ENCODE data around the gene PANK2.
"Not testable (repeated sequence)": the region's sequence is repeated elsewhere in the genome, so short reads cannot be mapped to it uniquely, and the experiment has no call there.

Gene PANK2

GRCh38 chr20:3946666-3947065 lies 57.5 kb downstream of the PANK2 start:
- not testable (repeated sequence) for DNase-seq (ENCODE audit: low spot score in 2 of 2); H3K4me3 Mint-ChIP-seq; ATAC-seq; H3K9me3 Mint-ChIP-seq; H3K27ac Mint-ChIP-seq; H3K4me1 Mint-ChIP-seq
- peaks cover 29% of the 10 kb centered on the region for H3K36me3 Mint-ChIP-seq

DNA sequence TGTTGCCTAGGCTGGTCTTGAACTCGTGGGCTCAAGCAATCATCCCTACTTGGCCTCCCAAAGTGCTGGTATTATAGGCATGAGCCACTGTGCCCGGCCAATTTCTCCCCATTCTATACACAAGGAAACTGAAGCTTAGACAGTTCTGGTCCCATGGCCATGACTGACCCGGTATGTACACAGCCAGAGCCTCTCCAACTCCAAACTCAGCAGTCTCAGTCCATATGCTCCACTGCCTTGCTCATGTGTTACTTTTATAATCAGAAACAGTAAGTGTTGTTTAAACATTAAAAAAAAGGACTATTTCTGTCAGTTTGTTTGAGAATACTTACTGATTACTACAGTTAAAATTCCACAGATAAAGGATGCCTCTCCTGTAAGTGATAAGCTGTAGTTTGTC lies 75.5 kb downstream of the PANK2 start:
- no peak overlapping the region for H3K27ac Mint-ChIP-seq
- ATAC-seq (no peak), DNase-seq (ENCODE audit: low spot score in 2 of 2) (no peak)
- peaks cover 29% of the 10 kb centered on the region for H3K36me3 Mint-ChIP-seq
- no peaks in the 10 kb centered on the region for H3K9me3 Mint-ChIP-seq
- H3K4me3 Mint-ChIP-seq = no peak overlapping the region
- peaks cover 6% of the 10 kb centered on the region for H3K4me1 Mint-ChIP-seq

GRCh38 chr20:3966571-3966970 lies 77.4 kb downstream of the PANK2 start:
- no peaks in the 10 kb centered on the region for H3K9me3 Mint-ChIP-seq
- ATAC-seq (no peak), DNase-seq (ENCODE audit: low spot score in 2 of 2) (no peak)
- H3K4me3 Mint-ChIP-seq = no peak overlapping the region
- H3K27ac Mint-ChIP-seq = no peak overlapping the region
- H3K36me3 Mint-ChIP-seq = peaks cover 20% of the 10 kb centered on the region
- H3K4me1 Mint-ChIP-seq = peaks cover 10% of the 10 kb centered on the region

GRCh38 chr20:3970016-3970415 lies 80.8 kb downstream of the PANK2 start:
- H3K27ac Mint-ChIP-seq = no peak overlapping the region
- no peak for DNase-seq (ENCODE audit: low spot score in 2 of 2)
- no peak overlapping the region for H3K4me3 Mint-ChIP-seq
- no peak for ATAC-seq
- H3K36me3 Mint-ChIP-seq = peaks cover 20% of the 10 kb centered on the region
- peaks cover 18% of the 10 kb centered on the region for H3K4me1 Mint-ChIP-seq
- H3K9me3 Mint-ChIP-seq = no peaks in the 10 kb centered on the region

DNA sequence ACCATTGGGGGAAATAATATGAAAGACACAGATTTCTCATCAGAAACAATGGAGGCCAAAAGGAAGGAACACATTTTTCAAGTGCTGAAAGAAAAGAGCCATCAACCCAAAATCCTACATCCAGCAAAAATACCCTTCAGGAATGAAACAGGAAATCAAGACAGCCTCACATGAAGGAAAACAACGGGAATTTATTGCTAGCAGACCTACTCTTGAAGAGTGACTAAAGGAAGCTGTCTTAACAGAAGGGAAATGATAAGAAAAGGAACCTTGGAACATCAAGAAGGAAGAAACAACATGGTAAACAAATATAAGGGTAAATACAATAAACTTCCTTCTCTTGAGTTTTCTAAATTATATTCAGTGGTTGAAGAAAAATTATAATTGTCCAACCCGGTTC lies 82.0 kb downstream of the PANK2 start:
- Mint-ChIP-seq H3K4me1 (peaks cover 18% of the 10 kb centered on the region), H3K4me3 (no peak overlapping the region), H3K27ac (no peak overlapping the region), H3K36me3 (peaks cover 20% of the 10 kb centered on the region), H3K9me3 (no peaks in the 10 kb centered on the region)
- ATAC-seq (no peak), DNase-seq (ENCODE audit: low spot score in 2 of 2) (no peak)

GRCh38 chr20:3972161-3972560 lies 83.0 kb downstream of the PANK2 start:
- peaks cover 12% of the 10 kb centered on the region for H3K4me1 Mint-ChIP-seq
- no peak overlapping the region for H3K4me3 Mint-ChIP-seq
- H3K9me3 Mint-ChIP-seq = no peaks in the 10 kb centered on the region
- no peak for DNase-seq (ENCODE audit: low spot score in 2 of 2)
- no peak for ATAC-seq
- H3K36me3 Mint-ChIP-seq = peaks cover 20% of the 10 kb centered on the region
- no peak overlapping the region for H3K27ac Mint-ChIP-seq

- not testable (repeated sequence) for DNase-seq (ENCODE audit: low spot score in 2 of 2); ATAC-seq; H3K9me3 Mint-ChIP-seq; H3K4me3 Mint-ChIP-seq; H3K27ac Mint-ChIP-seq
- Mint-ChIP-seq H3K36me3 (peaks cover 15% of the 10 kb centered on the region), H3K4me1 (peaks cover 12% of the 10 kb centered on the region)
Observed at GRCh38 chr20:3972631-3973030, 83.4 kb downstream of the PANK2 start.

DNA sequence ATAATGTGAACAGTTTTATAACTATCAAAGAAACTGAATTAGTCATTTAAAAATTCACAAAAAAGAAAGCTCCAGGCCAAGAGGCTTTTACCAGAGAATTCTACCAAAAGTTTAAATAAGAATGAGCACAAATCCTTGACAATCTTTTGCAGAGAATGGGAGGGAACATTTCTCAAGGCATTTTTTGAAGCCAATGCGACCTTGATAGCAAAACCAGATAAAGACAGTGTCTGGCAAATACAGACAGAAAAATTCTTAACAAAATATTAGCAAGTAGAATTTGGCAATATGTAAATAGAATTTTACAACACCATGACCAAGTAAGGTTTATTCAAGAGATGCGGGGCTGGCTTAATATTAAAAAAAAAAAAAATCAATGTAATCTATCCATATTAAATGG lies 84.5 kb downstream of the PANK2 start:
- Mint-ChIP-seq H3K36me3 (peaks cover 11% of the 10 kb centered on the region), H3K4me3 (no peak overlapping the region), H3K27ac (no peak overlapping the region), H3K9me3 (no peaks in the 10 kb centered on the region), H3K4me1 (peaks cover 12% of the 10 kb centered on the region)
- DNase-seq (ENCODE audit: low spot score in 2 of 2) (no peak), ATAC-seq (no peak)

DNA sequence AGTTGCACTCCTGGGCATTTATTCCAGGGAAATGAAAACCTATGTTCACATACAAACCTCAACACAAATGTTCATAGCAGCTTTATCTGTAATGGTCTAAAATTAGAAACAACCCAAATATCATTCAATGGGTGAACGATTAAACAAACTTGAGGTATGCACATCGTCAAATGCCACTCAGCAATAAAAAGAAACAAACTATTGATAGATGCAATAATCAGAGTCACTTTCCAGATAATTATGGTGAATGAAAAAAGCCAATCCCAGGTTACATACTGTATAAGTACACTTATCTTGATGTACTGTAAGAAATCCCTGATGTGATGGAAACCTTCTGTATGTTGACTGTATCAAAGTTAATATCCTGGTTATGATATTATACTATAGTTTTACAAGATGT lies 87.3 kb downstream of the PANK2 start:
- ATAC-seq (no peak), DNase-seq (ENCODE audit: low spot score in 2 of 2) (no peak)
- H3K27ac Mint-ChIP-seq = no peak overlapping the region
- H3K9me3 Mint-ChIP-seq = no peaks in the 10 kb centered on the region
- peaks cover 5% of the 10 kb centered on the region for H3K36me3 Mint-ChIP-seq
- H3K4me1 Mint-ChIP-seq = peaks cover 29% of the 10 kb centered on the region
- H3K4me3 Mint-ChIP-seq = no peak overlapping the region
